ENCODE measurements around the gene IFT81. TPM values are rescaled to one million over a fixed set of nuclear protein-coding genes. Genes with fewer than 3 reads are reported as not detected.

Gene IFT81
- total RNA-seq, 1 donor from 2014 or later, result 12.2 TPM

- Histone ChIP-seq H3K27me3 (ENCODE audit: low read depth) (no peaks in the 10 kb centered on the region), H3K36me3 (no peaks in the 10 kb centered on the region), H3K4me1 (peaks cover 46% of the 10 kb centered on the region), H3K9me3 (replicated peaks) (no peaks in the 10 kb centered on the region), H3K4me3 (no peak overlapping the region), H3K27ac (replicated peaks) (peak overlapping the region; percentile 24)
- TF ChIP-seq CTCF (IDR thresholded peaks at IDR 0.05; ENCODE audit: borderline replicate concordance), result no peak
- no peak for DNase-seq
- intact Hi-C loops (cut with micrococcal nuclease), result no loop called here
Observed at GRCh38 chr12:110105159-110105558, 19.0 kb upstream of the IFT81 start.

DNA sequence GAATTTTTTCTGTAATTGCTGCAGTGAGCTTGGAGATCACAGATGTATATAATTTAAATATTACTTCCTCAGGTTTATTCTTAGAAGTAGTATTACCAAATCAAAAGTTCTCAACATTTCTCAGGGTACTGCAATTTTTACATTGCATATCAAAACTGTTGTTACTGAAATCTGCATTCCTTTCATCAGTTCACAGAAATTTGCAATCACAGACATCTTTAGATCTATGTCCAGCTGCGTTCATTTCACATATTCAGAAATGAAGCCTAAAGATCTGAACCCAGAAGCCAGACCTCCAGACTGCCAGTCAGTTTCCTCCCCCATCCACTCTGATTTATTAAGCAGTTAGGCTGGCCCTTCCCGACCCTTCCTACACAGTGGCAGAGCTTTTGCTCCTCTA is 18.2 kb upstream of the IFT81 start:
- no peaks in the 10 kb centered on the region for H3K36me3 ChIP-seq
- H3K27me3 ChIP-seq (ENCODE audit: low read depth), result no peaks in the 10 kb centered on the region
- intact Hi-C loops (cut with micrococcal nuclease), result no loop called here
- DNase-seq, result no peak
- no peak overlapping the region for H3K27ac ChIP-seq (replicated peaks)
- H3K4me1 ChIP-seq, result peaks cover 47% of the 10 kb centered on the region
- no peak overlapping the region for H3K4me3 ChIP-seq
- no peak for TF ChIP-seq CTCF (IDR thresholded peaks at IDR 0.05; ENCODE audit: borderline replicate concordance)
- no peaks in the 10 kb centered on the region for H3K9me3 ChIP-seq (replicated peaks)

GRCh38 chr12:110107369-110108281 is 16.5 kb upstream of the IFT81 start:
- Histone ChIP-seq H3K4me1 (peaks cover 50% of the 10 kb centered on the region), H3K27me3 (ENCODE audit: low read depth) (no peaks in the 10 kb centered on the region), H3K36me3 (no peaks in the 10 kb centered on the region), H3K4me3 (no peak overlapping the region), H3K27ac (replicated peaks) (peak overlapping the region; percentile 90), H3K9me3 (replicated peaks) (no peaks in the 10 kb centered on the region)
- peak; percentile 20 for DNase-seq
- no peak for TF ChIP-seq CTCF (IDR thresholded peaks at IDR 0.05; ENCODE audit: borderline replicate concordance)
- intact Hi-C loops (cut with micrococcal nuclease), result no loop called here

GRCh38 chr12:110108309-110109036 is 15.7 kb upstream of the IFT81 start:
- Histone ChIP-seq H3K27ac (replicated peaks) (peak overlapping the region; percentile 90), H3K4me3 (peak overlapping the region; percentile 36), H3K27me3 (ENCODE audit: low read depth) (no peaks in the 10 kb centered on the region), H3K4me1 (peaks cover 43% of the 10 kb centered on the region), H3K36me3 (no peaks in the 10 kb centered on the region), H3K9me3 (replicated peaks) (no peaks in the 10 kb centered on the region)
- DNase-seq, result peak; percentile 21
- no peak for TF ChIP-seq CTCF (IDR thresholded peaks at IDR 0.05; ENCODE audit: borderline replicate concordance)
- intact Hi-C loops (cut with micrococcal nuclease), result no loop called here

GRCh38 chr12:110109037-110109836 is 14.9 kb upstream of the IFT81 start:
- peak overlapping the region; percentile 90 for H3K27ac ChIP-seq (replicated peaks)
- intact Hi-C loops (cut with micrococcal nuclease), result no loop called here
- peaks cover 48% of the 10 kb centered on the region for H3K4me1 ChIP-seq
- peak overlapping the region; percentile 36 for H3K4me3 ChIP-seq
- DNase-seq, result peak; percentile 61
- no peaks in the 10 kb centered on the region for H3K9me3 ChIP-seq (replicated peaks)
- no peaks in the 10 kb centered on the region for H3K36me3 ChIP-seq
- TF ChIP-seq CTCF (IDR thresholded peaks at IDR 0.05; ENCODE audit: borderline replicate concordance), result no peak
- no peaks in the 10 kb centered on the region for H3K27me3 ChIP-seq (ENCODE audit: low read depth)

Measured in left ventricle myocardium inferior (tissue), 1 donor.